Kidney epithelial cell (primary cell): ENCODE data around the gene PYGM. TPM values are rescaled to one million over a fixed set of nuclear protein-coding genes. Genes with fewer than 3 reads are reported as not detected.
"Not testable (repeated sequence)": the region's sequence is repeated elsewhere in the genome, so short reads cannot be mapped to it uniquely, and the experiment has no call there.

Source experiments
- DNase-seq: peaks from one replicate; pipeline ENCODE4 v3.0.0-alpha.2; 2010; ENCODE audit warnings: low read depth
- H3K27me3 ChIP-seq: 2 replicates; pipeline ENCODE4 v1.6.0; 2011; ENCODE audit warnings: low read length; ENCODE audit not compliant: control insufficient read depth, insufficient read depth
- H3K36me3 ChIP-seq: 2 replicates; pipeline ENCODE4 v1.5.1; 2011; ENCODE audit warnings: low read length; ENCODE audit not compliant: control insufficient read depth, insufficient read depth
- H3K4me3 ChIP-seq: 2 replicates; pipeline ENCODE4 v1.5.1; 2011; ENCODE audit warnings: low read depth, mild to moderate bottlenecking, control low read depth, low read length
- total RNA-seq: library from RNA; depleted of rRNA; stranded (reverse); fragments of >200 nt; gene quantifications from 2 replicates; pipeline ENCODE4 v1.2.3, GENCODE V29; 2015
- TF ChIP-seq, protein P1 (sequence below): IDR thresholded peaks from 2 replicates; pipeline ENCODE4 v1.5.1; 2011; ENCODE audit warnings: mild to moderate bottlenecking, moderate library complexity, low read length, control low read depth, inconsistent platforms; ENCODE audit not compliant: insufficient read depth, poor library complexity, severe bottlenecking

The PYGM gene
- total RNA-seq, 1 donor from 2014 or later, result 0.17 TPM

DNA sequence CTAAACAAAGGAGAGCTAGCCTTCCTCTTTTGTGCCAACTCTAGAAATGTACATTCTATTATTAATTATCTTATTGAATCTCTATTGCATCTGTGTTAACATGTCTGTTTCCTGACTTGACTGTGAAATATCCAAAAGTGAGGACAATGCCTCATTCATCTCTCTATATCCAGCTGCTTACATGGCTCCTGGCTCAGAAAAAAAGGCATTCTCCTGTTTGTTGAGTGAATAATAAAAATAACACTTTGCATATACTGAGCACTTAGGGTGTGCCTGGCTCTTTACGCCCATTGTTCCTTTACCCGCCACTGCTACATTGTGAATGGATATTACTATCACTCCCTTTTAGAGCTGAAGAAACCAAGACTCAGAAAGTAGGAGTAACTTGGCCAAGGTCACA is 56.7 kb downstream of the PYGM start:
- H3K27me3 ChIP-seq, result peaks cover 18% of the 10 kb centered on the region
- DNase-seq, result no peak
- H3K4me3 ChIP-seq, result no peak overlapping the region
- TF ChIP-seq, protein P1, sequence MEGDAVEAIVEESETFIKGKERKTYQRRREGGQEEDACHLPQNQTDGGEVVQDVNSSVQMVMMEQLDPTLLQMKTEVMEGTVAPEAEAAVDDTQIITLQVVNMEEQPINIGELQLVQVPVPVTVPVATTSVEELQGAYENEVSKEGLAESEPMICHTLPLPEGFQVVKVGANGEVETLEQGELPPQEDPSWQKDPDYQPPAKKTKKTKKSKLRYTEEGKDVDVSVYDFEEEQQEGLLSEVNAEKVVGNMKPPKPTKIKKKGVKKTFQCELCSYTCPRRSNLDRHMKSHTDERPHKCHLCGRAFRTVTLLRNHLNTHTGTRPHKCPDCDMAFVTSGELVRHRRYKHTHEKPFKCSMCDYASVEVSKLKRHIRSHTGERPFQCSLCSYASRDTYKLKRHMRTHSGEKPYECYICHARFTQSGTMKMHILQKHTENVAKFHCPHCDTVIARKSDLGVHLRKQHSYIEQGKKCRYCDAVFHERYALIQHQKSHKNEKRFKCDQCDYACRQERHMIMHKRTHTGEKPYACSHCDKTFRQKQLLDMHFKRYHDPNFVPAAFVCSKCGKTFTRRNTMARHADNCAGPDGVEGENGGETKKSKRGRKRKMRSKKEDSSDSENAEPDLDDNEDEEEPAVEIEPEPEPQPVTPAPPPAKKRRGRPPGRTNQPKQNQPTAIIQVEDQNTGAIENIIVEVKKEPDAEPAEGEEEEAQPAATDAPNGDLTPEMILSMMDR, result no peak
- no peaks in the 10 kb centered on the region for H3K36me3 ChIP-seq

DNA sequence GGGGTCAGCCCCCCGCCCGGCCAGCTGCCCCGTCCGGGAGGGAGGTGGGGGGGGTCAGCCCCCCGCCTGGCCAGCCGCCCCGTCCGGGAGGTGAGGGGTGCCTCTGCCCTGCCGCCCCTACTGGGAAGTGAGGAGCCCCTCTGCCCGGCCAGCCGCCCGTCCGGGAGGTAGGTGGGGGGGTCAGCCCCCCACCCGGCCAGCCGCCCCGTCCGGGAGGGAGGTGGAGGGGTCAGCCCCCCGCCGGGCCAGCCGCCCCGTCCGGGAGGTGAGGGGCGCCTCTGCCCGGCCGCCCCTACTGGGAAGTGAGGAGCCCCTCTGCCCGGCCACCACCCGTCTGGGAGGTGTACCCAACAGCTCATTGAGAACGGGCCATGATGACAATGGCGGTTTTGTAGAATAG is 57.8 kb downstream of the PYGM start:
- H3K27me3 ChIP-seq, result peaks cover 22% of the 10 kb centered on the region
- not testable (repeated sequence) for H3K36me3 ChIP-seq, DNase-seq, H3K4me3 ChIP-seq

GRCh38 chr11:64698427-64698826 is 61.3 kb downstream of the PYGM start:
- TF ChIP-seq, protein P1, result no peak
- Histone ChIP-seq H3K27me3 (peaks cover 27% of the 10 kb centered on the region), H3K36me3 (no peaks in the 10 kb centered on the region), H3K4me3 (no peak overlapping the region)
- no peak for DNase-seq

DNA sequence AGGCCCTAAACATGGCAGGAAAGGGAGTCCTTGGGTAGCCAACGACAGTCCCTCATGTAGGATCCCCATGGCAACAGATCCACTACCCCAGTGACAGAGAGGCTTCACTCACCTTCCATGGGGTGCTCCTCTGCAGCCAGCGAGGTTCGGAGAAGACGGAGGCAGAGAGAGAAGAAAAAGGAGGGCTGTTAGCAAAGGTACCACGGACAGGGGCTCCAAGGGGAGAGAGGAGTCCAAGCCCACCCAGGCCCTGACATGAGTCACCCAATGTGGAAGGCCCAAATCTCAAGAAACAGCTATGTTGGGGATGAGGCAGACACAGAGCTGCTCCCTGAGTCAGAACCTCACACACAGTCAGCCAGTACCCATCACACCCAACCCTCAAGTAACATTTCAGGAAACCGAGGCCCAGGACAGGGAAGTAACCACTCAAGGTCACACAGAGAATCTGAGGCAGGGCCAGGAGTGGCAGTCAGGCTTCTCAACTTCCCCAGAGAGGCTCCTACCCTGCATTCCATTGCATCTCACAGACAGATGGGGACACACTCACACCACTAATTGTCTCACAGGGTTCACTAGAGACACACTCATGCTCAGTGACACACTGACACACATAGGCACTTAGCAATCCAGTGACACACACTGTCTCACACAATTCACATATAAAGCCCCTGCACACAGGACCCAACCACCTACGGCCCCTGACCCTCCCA is 62.0 kb downstream of the PYGM start:
- no peaks in the 10 kb centered on the region for H3K36me3 ChIP-seq
- TF ChIP-seq, protein P1, result no peak
- DNase-seq, result no peak
- peaks cover 31% of the 10 kb centered on the region for H3K27me3 ChIP-seq
- no peak overlapping the region for H3K4me3 ChIP-seq

Other genes starting within 250 kb of the PYGM start
- not detected in 2 replicates for gene SLC22A11, start 204.0 kb downstream of the PYGM start, total RNA-seq
- gene SLC22A12, start 168.8 kb downstream of the PYGM start, total RNA-seq, result not detected in 2 replicates
- gene NRXN2, start 36.8 kb downstream of the PYGM start, total RNA-seq, result not detected in 2 replicates
- gene RASGRP2, start 15.8 kb downstream of the PYGM start, total RNA-seq, result 0.41 and 0.96 TPM in 2 replicates
- 194 and 216 TPM in 2 replicates for gene SF1, start 18.6 kb upstream of the PYGM start, total RNA-seq
- 33.2 and 40.6 TPM in 2 replicates for gene MAP4K2, start 43.2 kb upstream of the PYGM start, total RNA-seq
- 24.6 and 28.5 TPM in 2 replicates for gene MEN1, start 50.6 kb upstream of the PYGM start, total RNA-seq
- gene CDC42BPG, start 84.7 kb upstream of the PYGM start, total RNA-seq, result 10.7 and 12.8 TPM in 2 replicates
- gene EHD1, start 118.6 kb upstream of the PYGM start, total RNA-seq, result 87.7 and 100 TPM in 2 replicates
- gene ATG2A, start 157.2 kb upstream of the PYGM start, total RNA-seq, result 24.8 and 28.6 TPM in 2 replicates
- 26.9 and 31.1 TPM in 2 replicates for gene PPP2R5B, start 164.7 kb upstream of the PYGM start, total RNA-seq
- gene GPHA2, start 175.9 kb upstream of the PYGM start, total RNA-seq, result not detected in 2 replicates
- gene MAJIN, start 212.1 kb upstream of the PYGM start, total RNA-seq, result 0.17 and 0.68 TPM in 2 replicates
- 1.1 and 7.3 TPM in 2 replicates for gene BATF2, start 237.0 kb upstream of the PYGM start, total RNA-seq